Measurements from ENCODE around the gene PALM3.

DNA sequence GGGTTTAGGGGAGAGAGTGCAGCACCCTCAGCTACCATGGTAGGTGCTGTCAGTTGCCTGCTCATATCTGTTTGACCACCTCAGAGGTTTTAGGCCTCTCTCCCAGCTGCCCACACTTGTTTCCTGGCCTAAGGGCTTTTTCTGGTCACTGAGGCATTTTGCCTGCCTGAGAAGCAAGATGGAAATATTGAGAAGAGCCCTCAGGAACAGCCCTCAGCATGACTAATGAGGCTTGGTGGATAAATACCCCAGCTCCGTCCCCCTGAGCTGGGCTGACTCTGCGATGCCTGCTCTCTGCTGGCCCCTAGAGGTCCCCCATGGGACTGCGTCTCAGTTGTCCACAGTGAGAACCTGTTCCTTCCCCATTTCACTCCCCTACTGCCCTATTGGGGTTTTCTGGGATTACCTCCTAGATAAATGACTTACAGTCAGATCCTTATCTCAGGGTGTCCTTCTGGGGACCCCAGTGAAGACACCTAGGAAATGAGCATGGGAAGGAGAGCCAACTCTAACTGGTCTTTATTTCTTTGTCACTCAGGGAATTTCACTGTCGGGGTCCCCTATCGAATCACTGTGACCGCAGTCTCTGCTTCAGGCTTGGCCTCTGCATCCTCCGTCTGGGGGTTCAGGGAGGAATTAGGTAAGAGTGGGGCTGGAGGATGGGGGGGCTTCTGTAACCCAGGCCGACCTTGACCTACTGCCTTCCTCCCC lies 13.3 kb downstream of the PALM3 start:
- TF ChIP-seq CTCF (IDR thresholded peaks at IDR 0.05; ENCODE audit: low read length), result peak; percentile 87
- TF ChIP-seq EZH2 (IDR thresholded peaks at IDR 0.05; ENCODE audit: borderline replicate concordance, low read length), result no peak

Data from OCI-LY1 (cell line).